Hepatic stellate cell (primary cell): ENCODE measurements around the gene DCAF4L1.
A peak's percentile ranks its signal among the peaks of the same experiment; 100 is the strongest.

Source experiments
- DNase-seq: peaks from one replicate; pipeline ENCODE4 v3.0.0; 2011; ENCODE audit warnings: low spot score

Gene DCAF4L1, protein sequence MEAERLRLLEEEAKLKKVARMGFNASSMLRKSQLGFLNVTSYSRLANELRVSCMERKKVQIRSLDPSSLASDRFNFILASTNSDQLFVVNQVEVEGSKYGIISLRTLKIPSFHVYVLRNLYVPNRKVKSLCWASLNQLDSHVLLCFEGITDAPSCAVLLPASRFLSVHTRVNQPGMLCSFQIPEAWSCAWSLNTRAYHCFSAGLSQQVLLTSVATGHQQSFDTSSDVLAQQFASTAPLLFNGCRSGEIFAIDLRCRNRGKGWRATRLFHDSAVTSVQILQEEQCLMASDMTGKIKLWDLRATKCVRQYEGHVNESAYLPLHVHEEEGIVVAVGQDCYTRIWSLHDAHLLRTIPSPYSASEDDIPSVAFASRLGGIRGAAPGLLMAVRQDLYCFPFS

DNA sequence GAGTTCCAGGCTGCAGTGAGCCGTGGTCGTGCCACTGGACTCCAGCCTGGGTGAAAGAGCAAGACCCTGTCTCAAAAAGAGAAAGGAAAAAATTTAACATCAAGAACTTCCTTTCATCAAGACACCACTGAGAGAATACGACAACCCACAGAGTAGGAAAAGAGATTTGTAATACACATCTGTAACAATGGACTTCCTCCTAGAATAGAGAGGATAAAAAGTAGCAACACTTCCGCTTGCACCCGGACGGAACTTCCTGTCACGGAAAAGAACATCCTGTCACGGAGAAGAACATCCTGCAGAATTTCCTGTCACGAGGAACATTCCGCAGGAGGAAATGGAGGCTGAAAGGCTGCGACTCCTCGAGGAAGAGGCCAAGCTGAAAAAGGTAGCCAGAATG, at the start of gene DCAF4L1:
DCAF4L1 (plus strand) TSS at position 301 of the 400 bp plus-strand sequence; CDS start at position 338, 37 bp downstream.
- no peak for DNase-seq

DNA sequence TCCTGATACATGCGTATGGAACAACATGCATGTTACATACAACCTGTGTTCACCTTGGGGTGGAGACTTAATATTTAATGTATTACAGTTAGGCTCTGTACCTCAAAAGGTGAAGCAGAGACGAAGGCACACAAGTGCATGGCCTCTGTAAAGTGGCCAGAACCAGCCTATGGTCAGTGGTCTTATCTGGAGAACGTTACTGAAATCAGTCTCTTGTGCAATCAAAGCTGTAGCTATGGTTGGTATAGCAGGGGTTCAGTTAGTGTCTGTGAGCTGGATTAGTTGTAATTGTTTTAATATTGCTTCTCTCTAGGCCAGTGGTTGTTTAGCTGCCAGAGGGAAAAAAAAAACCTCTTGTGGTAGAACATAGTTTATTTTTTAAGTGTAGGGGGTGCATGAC, 48.6 kb upstream of the DCAF4L1 start:
- DNase-seq = no peak

DNA sequence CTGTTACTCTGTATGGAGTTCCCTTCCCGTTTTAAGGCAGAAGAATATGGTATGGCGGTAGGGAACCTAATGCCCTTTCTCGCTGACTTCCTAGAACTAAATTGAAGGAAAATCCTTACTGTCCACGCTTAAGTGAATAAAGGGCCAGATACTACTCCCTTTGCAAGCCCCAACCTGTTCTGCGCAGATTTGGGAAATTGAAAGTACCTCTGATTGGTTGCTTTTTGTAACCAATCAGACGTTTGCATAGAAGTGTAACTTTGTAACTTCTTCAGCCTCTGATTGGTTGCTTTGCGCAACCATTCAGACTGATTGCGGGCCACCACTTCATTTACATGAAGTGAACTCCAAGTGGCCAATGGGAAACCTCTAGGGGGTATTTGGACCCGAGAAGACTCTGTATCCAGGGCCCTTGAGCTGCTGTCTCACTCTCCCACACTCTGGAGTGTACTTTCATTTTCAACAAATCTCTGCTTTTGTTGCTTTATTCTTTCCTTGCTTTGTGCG, 47.5 kb upstream of the DCAF4L1 start:
- no peak for DNase-seq

DNA sequence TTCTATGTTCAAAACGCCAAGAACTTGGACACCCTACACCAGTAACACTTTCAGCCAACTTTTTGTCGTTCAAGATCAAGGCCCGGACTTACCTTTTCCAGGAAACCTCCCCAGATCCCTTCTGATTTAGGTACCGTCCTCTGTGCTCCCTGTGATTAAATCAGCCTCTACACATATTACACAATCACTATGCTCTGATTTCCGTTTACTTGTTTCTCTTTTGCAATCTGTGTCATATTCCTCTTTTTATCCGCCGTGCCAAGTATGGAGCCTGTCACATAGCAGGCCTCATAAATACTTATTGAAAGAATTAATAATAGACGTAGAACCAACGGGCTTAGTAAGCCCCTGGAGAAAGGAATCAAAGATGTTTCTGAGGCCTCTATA, 47.0 kb upstream of the DCAF4L1 start:
- DNase-seq = no peak

DNA sequence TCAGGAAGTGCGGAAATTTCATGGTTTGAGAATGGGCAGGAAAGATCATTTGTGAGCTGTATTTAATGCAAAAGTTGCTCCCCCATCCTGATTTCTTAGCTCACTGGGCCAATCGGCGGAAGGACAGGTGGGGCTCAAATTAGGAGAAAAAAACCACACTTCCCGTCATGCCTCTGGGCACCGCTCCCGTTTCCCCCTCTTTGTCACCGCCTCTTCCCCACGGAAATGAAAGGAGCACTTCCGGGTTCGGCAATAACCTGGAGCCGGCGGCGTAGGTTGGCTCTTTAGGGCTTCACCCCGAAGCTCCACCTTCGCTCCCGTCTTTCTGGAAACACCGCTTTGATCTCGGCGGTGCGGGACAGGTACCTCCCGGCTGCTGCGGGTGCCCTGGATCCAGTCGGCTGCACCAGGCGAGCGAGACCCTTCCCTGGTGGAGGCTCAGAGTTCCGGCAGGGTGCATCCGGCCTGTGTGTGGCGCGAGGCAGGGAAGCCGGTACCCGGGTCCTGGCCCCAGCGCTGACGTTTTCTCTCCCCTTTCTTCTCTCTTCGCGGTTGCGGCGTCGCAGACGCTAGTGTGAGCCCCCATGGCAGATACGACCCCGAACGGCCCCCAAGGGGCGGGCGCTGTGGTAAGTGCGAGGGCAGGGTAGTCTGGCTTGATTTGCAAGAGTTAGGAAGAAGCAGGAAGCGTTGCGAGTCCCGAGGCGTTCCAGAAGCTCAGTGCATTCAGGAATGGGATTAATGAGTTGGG, 46.5 kb upstream of the DCAF4L1 start, which contains the start of gene TMEM33:
TMEM33 (plus strand) TSS at position 529 of the 751 bp plus-strand sequence; CDS start at position 585, 56 bp downstream.
- DNase-seq = peak; percentile 79

DNA sequence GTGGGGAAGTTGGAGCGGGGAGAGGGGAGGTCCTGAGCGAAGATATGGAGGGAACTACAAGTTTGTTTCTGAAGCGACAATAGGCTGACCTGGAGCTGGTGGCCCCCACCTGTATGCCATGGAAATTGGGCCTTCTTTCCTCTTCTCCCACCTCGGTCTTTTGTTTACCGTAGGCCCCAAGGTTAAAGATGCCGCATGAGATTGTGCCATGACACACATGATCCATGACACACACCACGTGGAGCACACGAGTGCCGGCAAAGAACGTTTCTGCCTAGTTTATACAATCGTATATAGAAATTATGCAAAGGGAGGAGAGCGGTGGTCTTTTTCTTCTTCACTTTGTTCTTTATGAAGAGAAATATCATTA, 45.9 kb upstream of the DCAF4L1 start:
- peak; percentile 8 for DNase-seq

DNA sequence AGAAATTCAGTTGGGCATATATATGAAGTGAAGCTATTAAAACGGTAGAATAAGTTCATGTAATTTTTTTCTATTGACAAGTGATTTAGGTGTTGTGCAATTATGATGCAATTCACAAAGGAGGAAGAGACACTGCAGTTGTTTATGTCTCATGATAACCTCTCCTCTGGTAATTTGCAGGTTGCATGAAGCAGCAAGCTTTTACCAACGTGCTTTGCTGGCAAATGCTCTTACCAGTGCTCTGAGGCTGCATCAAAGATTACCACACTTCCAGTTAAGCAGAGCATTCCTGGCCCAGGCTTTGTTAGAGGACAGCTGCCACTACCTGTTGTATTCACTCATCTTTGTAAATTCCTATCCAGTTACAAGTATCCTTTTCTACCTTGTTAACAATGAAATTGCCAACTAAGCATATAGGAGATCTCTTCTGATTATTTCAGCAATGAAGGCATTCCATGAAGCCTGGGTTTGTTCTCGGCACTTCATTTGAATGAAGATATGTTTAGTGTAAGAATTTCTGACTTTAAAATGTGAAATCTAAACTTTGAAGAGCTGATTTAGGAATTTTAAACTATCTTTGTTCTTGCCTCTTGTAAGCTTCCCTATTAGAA, 42.4 kb upstream of the DCAF4L1 start:
- no peak for DNase-seq

DNA sequence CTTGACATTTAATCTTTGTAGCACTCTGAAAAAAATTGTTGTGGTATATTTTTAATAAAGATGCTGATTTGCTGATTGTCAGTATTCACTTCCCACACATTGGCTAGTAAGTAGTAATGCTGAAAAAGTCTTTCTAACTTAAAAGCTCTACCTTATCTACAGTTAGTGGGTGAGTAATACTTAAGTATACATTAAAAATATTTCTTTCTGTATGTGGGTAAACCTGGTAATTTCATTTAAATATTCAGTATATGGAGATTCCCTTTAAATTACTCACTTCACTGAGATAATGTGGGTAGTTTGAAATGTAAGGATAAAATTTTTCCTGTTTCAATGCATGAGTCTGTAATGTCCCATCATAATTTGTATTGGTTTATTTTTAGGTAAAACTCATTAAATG, 40.7 kb upstream of the DCAF4L1 start:
- no peak for DNase-seq

DNA sequence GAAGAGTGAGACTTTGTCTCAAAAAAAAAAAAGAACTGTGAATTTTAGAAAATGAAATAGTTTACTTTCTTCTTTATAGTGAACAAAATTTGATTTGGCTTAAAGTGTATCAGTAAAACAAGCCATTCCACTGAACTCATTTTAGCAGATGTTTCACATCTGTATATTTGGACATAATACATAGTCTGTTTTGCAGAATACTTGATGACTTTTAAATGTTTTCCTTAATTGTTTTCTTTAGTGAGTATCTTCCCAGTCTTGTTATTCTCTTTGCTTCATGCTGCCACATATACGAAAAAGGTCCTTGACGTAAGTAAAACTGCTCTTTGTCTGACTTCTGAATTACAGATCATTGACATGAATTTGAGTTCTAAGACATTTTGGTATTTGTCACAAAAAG, 38.0 kb upstream of the DCAF4L1 start:
- DNase-seq = no peak

DNA sequence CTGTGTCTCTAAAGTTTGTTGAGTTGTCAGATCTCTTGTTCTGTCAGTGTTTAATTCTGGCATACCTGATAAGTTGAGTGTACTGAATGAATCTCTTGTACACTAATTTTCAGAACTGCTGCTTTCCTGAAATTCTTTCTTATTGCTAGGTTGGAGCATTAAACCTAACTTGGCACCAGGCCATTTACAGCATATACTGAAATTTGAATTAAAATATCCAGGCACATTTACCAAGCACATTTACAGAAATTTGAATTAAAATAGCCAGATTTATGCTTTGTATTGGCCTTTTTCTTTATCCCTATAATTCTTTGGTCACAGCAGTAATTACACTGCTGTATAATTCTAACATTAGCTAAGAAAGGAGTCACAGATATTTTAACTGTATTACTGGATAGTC, 37.5 kb upstream of the DCAF4L1 start:
- no peak for DNase-seq

DNA sequence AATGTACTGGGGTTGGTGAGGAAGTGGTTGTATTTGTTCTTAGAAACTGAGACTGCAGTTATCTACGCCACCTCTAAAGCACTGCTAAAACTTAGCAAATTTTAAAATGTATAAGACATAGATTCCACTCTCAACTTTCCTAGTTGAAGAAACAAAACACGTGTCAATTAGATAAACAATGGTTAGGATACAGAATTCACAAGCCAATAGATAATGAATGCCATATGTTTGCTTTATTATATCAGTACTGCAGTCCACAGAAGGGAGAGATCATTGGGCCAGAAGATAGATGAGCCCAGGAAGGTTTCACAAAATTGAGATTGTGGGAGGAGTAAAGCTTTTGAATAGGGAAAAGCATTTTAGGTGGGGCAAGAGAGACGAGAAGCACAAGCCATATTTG, 32.0 kb upstream of the DCAF4L1 start:
- DNase-seq = no peak

DNA sequence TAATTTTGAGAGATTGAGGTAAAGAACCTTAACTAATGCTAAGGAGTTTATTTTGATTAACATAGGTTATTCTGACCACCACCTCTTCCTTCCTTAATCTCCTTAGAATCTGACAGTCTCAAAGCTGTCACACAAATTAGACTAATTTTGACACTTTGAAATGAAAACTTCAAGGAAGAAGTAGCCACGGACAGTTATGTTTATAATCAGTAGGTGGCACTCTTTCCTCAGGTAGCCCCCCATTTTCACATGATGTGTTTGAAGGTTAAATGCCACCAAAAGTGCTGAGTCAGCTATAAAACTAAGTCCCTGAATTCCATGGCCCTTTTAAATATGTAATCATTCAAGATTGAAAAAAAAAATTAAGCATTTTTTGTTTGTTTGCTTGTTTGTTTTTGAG, 23.9 kb upstream of the DCAF4L1 start:
- DNase-seq = no peak

DNA sequence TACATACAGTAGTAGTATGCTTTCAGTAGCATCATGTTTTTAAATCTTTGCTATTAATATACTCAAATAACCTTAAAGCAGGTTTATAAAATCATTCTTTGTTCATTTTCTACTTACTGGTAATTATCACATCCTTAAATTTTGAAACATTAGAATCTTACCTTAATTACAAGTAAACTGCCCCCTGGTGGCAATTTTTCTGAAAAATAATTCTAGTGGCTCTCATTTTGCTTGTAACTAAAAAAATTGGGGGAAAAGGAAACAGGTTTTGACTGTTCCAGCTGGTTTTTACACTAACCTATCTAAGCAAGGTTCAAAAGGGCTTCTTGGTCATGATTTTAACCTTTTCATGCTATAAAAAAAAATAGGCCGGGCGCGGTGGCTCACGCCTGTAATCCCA, 18.5 kb upstream of the DCAF4L1 start:
- DNase-seq = no peak

DNA sequence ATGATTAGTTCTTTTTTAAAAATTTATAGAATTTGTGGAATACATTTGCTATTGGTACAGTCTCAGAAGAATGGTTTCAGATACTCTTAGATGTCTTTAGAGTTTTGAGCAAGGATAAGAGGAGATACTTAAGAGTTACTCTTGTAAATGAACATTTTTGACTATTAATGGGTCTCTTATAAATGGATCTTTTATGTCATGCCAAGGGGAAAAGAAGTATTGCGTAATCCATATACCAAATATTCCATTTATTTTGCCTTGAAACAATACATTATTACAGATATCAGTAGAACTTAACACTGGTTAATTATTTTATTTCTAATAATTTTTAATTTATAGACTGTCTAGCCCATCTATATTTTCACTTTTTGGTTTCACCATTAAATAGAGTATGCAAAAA, 17.2 kb upstream of the DCAF4L1 start:
- DNase-seq = no peak

DNA sequence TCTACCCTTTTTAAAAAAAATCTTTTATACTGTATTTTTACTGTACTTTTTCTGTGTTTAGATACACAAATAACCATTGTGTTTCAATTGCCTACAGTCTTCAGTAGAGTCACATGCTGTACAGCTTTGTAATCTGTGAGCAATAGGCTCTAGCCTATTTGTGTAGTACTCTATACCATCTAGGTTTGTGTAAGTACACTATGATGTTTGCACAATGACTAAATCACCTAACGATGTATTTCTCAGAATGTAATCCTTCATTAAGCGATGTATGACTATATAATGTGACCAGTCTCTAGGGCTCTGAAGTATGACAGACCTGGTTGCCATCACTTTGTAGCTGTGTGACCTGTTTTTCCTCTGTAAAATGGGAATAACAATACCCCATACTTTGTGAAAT, 14.2 kb upstream of the DCAF4L1 start:
- DNase-seq = no peak

DNA sequence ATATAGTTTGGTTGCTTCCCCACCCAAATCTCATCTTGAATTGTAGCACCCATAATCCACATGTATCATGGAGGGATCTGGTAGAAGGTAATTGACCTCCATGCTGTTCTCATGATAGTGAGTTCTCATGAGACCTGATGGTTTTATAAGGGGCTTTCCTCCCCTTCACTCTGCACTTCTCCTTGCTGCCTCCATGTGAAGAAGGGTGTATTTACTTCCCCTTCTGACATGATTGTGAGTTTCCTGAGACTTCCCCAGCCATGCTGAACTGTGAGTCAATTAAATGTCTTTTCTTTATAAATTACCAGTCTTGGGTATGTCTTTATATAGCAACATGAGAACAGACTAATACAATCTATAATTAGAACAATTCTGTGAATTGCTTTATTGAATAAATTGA, 11.9 kb upstream of the DCAF4L1 start:
- DNase-seq = no peak

DNA sequence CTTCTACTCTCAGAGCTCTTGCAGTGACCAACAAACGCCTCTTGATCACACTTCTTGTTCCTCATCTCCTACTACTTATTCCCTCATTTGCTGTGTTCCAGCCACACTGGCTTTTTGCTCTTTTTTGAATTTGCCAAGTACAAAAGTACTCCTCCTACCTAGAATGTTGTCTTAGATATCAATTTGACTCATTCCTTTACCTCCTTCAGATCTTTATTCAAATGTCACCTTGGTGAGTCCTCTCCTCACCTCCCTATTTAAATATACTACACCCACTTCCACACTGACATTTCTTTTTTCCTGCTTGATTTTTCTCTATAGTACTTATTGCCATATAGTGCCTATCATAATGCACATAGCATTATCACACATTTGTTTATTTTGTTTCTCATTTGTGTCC, 6.2 kb upstream of the DCAF4L1 start:
- DNase-seq = no peak

DNA sequence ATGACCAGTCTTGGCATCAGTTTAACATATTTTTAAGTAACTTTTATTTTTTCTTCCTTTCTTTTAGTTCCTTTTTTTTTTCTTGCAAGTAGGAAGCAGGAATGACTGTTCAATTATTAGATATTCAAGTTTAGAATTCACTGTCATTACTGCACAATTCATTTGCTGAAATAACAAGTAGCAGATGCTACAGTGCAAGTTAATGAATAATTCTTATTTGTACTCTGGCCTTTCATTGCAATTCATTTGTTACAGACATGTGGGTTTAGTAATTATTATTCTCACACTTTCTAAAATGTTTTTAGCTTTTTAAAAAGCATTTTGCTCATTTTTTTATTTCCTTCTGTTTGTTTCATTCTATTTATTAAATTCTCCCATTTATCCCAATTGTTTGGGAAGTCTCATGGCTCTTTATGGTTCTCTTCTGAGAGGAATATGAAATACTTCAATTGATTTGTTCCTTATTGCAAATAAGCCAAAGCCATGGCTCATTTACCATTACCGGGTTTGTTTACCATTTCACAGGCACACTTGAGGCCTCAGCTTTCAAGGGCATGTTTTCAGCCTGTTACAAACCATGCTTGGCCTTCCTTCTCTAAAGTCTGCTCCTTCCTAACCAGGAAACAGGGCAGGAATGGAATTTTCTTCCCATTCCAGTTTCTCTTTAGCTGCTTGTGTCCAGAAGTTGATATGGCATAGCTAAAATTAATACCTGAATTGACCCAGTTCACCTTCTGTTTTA, 4.6 kb upstream of the DCAF4L1 start:
- DNase-seq = no peak

DNA sequence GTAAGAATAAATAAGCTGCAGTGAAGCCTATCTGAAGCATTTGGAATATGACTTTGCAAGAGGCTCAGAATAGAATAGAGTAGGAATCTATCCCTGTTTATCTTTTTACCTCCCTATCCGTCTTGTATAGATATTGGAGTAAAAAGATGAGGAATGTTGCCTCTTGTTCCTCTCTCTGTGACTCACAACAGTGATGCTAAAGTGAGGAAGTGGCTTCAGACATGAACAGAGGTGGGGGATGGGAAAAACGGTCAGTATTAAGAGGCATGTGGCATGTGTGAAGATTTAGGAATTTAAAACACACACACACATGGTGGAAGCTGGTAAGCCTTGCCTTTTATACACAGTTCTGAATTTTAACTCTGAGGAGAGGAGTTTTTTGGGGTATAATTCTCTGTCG, 3.8 kb upstream of the DCAF4L1 start:
- peak; percentile 19 for DNase-seq

DNA sequence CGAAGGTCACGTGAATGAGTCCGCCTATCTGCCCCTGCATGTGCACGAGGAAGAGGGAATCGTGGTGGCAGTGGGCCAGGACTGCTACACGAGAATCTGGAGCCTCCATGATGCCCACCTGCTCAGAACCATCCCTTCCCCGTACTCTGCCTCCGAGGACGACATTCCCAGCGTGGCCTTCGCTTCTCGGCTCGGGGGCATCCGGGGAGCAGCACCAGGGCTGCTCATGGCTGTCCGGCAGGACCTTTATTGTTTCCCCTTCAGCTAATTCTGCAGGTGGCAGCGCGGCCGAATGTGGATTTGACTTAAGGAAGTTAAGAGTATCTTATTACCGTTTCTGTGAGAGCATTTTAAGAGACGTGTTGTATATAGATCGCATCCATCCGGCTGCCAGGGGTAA, 1.2 kb downstream of the DCAF4L1 start:
- no peak for DNase-seq

DNA sequence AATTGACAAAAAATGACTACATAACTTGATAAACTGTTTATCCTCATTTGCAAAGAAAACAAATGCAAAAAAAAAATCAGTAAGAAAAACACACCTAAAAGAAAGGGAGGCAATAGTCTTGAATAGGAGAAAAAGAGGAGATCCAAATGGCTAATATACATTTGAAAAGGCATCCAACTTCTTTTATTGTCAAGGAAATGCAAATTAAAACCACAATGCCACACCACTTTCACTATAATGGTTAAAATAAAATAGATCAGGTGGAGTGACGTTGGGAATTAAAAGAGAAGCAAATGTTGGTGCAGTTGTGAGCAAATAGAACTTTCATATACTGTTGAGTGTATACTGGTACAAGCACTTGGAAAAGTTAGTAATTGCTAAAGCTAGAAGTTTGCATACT, 3.6 kb downstream of the DCAF4L1 start:
- DNase-seq = no peak

DNA sequence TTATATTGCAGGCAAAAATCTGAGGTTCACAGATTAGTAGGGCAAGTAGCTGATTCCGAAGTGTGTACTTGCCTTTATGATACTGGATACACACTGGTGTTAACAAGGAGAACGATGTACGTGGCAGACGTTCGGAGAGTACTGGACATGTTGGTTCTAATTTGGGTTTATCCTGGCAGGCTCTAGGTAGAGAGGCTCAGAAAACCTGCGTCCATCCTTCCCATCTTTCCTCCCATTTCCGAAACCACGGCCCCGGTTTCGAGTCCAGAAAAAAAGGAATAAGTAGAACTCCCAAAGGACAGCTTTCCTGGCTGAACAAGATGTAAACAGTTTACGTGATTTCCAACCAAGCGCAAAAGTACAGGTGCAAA, 8.4 kb downstream of the DCAF4L1 start:
- no peak for DNase-seq
